Left lung (tissue), 8 donors: ENCODE results near the gene BCDIN3D. TPM values are rescaled to one million over a fixed set of nuclear protein-coding genes. Genes with fewer than 3 reads are reported as not detected.

Experiments
- polyA plus RNA-seq, 6 donors: library from polyadenylated mRNA; unstranded; fragments of 120-200 nt; gene quantifications; one replicate each; pipeline ENCODE4 v1.2.1, GENCODE V29; 2013; ENCODE audit not compliant: insufficient read length in 6 of 6
- total RNA-seq, 2 donors: library from RNA; stranded (reverse); fragmentation: NEBNext Ultra II Directional; extraction: Animal tissue kit (Norgen Biotek cat#: 25700); gene quantifications; one replicate each; pipeline ENCODE4 v1.2.1, GENCODE V29; 2021
- donor health status: DM: no; HTN: yes; CAD: no.
- donor health status: DM: no; HTN: no; CAD: no.

Gene BCDIN3D
- total and polyA plus RNA-seq, 8 donors, result 4.3 to 7.3 (median 5.8) TPM

Other genes with a start within 250 kb of the BCDIN3D start
- under 1 TPM; 0.20 to 0.42 TPM for gene FAM186B, start 237.5 kb downstream of the BCDIN3D start, total RNA-seq
- gene FAM186B, start 237.5 kb downstream of the BCDIN3D start, polyA plus RNA-seq, result 1 to 10 TPM; 2.5 to 4.6 (median 3.5) TPM
- gene PRPF40B, start 219.5 kb downstream of the BCDIN3D start, total RNA-seq, result 10 to 100 TPM; 16.0 to 17.3 TPM
- 10 to 100 TPM; 17.6 to 27.5 (median 23.7) TPM for gene PRPF40B, start 219.5 kb downstream of the BCDIN3D start, polyA plus RNA-seq
- 10 to 100 TPM; 30.0 to 33.0 TPM for gene FMNL3, start 135.7 kb downstream of the BCDIN3D start, total RNA-seq
- gene FMNL3, start 135.7 kb downstream of the BCDIN3D start, polyA plus RNA-seq, result 10 to 100 TPM; 56.1 to 61.7 (median 59.0) TPM
- gene TMBIM6, start 101.5 kb downstream of the BCDIN3D start, total RNA-seq, result 100 to 1,000 TPM; 791 to 876 TPM
- 100 to 1,000 TPM; 422 to 526 (median 469) TPM for gene TMBIM6, start 101.5 kb downstream of the BCDIN3D start, polyA plus RNA-seq
- gene NCKAP5L, start 14.7 kb downstream of the BCDIN3D start, total RNA-seq, result 10 to 100 TPM; 28.2 to 29.9 TPM
- 10 to 100 TPM; 16.4 to 24.9 (median 19.7) TPM for gene NCKAP5L, start 14.7 kb downstream of the BCDIN3D start, polyA plus RNA-seq
- 1 to 10 TPM; 1.7 to 1.8 TPM for gene FAIM2, start 60.8 kb upstream of the BCDIN3D start, total RNA-seq
- gene FAIM2, start 60.8 kb upstream of the BCDIN3D start, polyA plus RNA-seq, result under 1 TPM; 0.27 to 0.78 (median 0.64) TPM
- gene AQP2, start 107.6 kb upstream of the BCDIN3D start, total RNA-seq, result under 1 TPM in 1 of 2 donors, not detected in 1; 0.42 TPM
- 1 to 10 TPM in 2 of 6 donors, under 1 TPM in 4; 0.13 to 2.0 (median 0.40) TPM for gene AQP2, start 107.6 kb upstream of the BCDIN3D start, polyA plus RNA-seq
- gene AQP5, start 118.8 kb upstream of the BCDIN3D start, total RNA-seq, result 1 to 10 TPM; 7.2 to 7.7 TPM
- gene AQP5, start 118.8 kb upstream of the BCDIN3D start, polyA plus RNA-seq, result 10 to 100 TPM in 1 of 6 donors, 1 to 10 TPM in 5; 3.8 to 10.0 (median 7.0) TPM
- gene AQP6, start 129.8 kb upstream of the BCDIN3D start, total RNA-seq, result under 1 TPM in 1 of 2 donors, not detected in 1; 0.09 TPM
- gene AQP6, start 129.8 kb upstream of the BCDIN3D start, polyA plus RNA-seq, result under 1 TPM; 0.21 to 0.56 (median 0.37) TPM
- 10 to 100 TPM; 20.7 to 35.9 TPM for gene RACGAP1, start 182.4 kb upstream of the BCDIN3D start, total RNA-seq
- 10 to 100 TPM; 38.4 to 79.4 (median 49.6) TPM for gene RACGAP1, start 182.4 kb upstream of the BCDIN3D start, polyA plus RNA-seq
- gene ASIC1, start 214.5 kb upstream of the BCDIN3D start, total RNA-seq, result 1 to 10 TPM; 2.1 to 2.9 TPM
- gene ASIC1, start 214.5 kb upstream of the BCDIN3D start, polyA plus RNA-seq, result 10 to 100 TPM in 3 of 6 donors, 1 to 10 TPM in 3; 8.0 to 15.4 (median 9.9) TPM
- gene SMARCD1, start 242.2 kb upstream of the BCDIN3D start, total RNA-seq, result 10 to 100 TPM; 33.1 to 42.0 TPM
- gene SMARCD1, start 242.2 kb upstream of the BCDIN3D start, polyA plus RNA-seq, result 100 to 1,000 TPM; 133 to 155 (median 141) TPM